WERI-Rb-1 (cell line): ENCODE data around the gene SDC3.

Source experiments
- DNase-seq: peaks from one replicate; pipeline ENCODE4 v3.0.0-alpha.2; 2020
- H3K27ac ChIP-seq: fragments of 250-450 bp; sonication (Bioruptor Pico); 2 replicates; pipeline ENCODE4 v1.5.1; 2020; ENCODE audit warnings: mild to moderate bottlenecking, moderate library complexity
- H3K27me3 ChIP-seq: fragments of 250-450 bp; sonication (Bioruptor Pico); 2 replicates; pipeline ENCODE4 v1.5.1; 2021; ENCODE audit warnings: mild to moderate bottlenecking, low read depth, moderate library complexity; ENCODE audit not compliant: insufficient read depth, severe bottlenecking
- H3K36me3 ChIP-seq: fragments of 250-450 bp; sonication (Bioruptor Pico); 2 replicates; pipeline ENCODE4 v1.5.1; 2020; ENCODE audit warnings: mild to moderate bottlenecking, moderate library complexity
- H3K4me3 ChIP-seq: 2 replicates; pipeline ENCODE4 v1.5.1; 2011; ENCODE audit warnings: low read depth, mild to moderate bottlenecking, control low read depth, low read length
- H3K9me3 ChIP-seq: fragments of 250-450 bp; sonication (Bioruptor Pico); 2 replicates; pipeline ENCODE4 v1.5.1; 2021; ENCODE audit warnings: mild to moderate bottlenecking, moderate library complexity; ENCODE audit not compliant: severe bottlenecking
- CTCF ChIP-seq: IDR thresholded peaks from 2 replicates; pipeline ENCODE4 v1.5.1; 2011; ENCODE audit warnings: low read depth, mild to moderate bottlenecking, control low read depth, inconsistent platforms, low read length

SDC3 gene

GRCh38 chr1:30905403-30905802 is 3.2 kb downstream of the SDC3 start:
- Histone ChIP-seq H3K27ac (no peak overlapping the region), H3K9me3 (no peaks in the 10 kb centered on the region), H3K27me3 (no peaks in the 10 kb centered on the region), H3K36me3 (no peaks in the 10 kb centered on the region), H3K4me3 (no peak overlapping the region)
- DNase-seq = no peak
- TF ChIP-seq CTCF = no peak

- no peak overlapping the region for H3K27ac ChIP-seq
- no peaks in the 10 kb centered on the region for H3K9me3 ChIP-seq
- no peak overlapping the region for H3K4me3 ChIP-seq
- H3K27me3 ChIP-seq = no peaks in the 10 kb centered on the region
- no peak for TF ChIP-seq CTCF
- no peaks in the 10 kb centered on the region for H3K36me3 ChIP-seq
- no peak for DNase-seq
These were observed 3.6 kb downstream of the SDC3 start for GRCh38 chr1:30904962-30905335.

- Histone ChIP-seq H3K27me3 (no peaks in the 10 kb centered on the region), H3K4me3 (no peak overlapping the region), H3K36me3 (no peaks in the 10 kb centered on the region), H3K27ac (no peak overlapping the region), H3K9me3 (no peaks in the 10 kb centered on the region)
- DNase-seq = no peak
- no peak for TF ChIP-seq CTCF
These were observed 4.2 kb downstream of the SDC3 start for GRCh38 chr1:30904191-30904961.

- no peak overlapping the region for H3K4me3 ChIP-seq
- no peak for TF ChIP-seq CTCF
- no peak for DNase-seq
- no peaks in the 10 kb centered on the region for H3K36me3 ChIP-seq
- no peak overlapping the region for H3K27ac ChIP-seq
- no peaks in the 10 kb centered on the region for H3K9me3 ChIP-seq
- H3K27me3 ChIP-seq = no peaks in the 10 kb centered on the region
These were observed 5.1 kb downstream of the SDC3 start for GRCh38 chr1:30903343-30904034.

GRCh38 chr1:30902593-30903290 is 5.8 kb downstream of the SDC3 start:
- Histone ChIP-seq H3K4me3 (no peak overlapping the region), H3K9me3 (no peaks in the 10 kb centered on the region), H3K27me3 (no peaks in the 10 kb centered on the region), H3K27ac (no peak overlapping the region), H3K36me3 (no peaks in the 10 kb centered on the region)
- no peak for DNase-seq
- TF ChIP-seq CTCF = no peak
